ELR (cell line): ENCODE measurements around the gene PITPNM1.

Experiments used
- DNase-seq: peaks from one replicate; pipeline ENCODE4 v3.0.0-alpha.2; 2015; ENCODE audit warnings: low read depth

PITPNM1 gene

GRCh38 chr11:67466367-67466766, 38.8 kb downstream of the PITPNM1 start:
- DNase-seq, result no peak

DNA sequence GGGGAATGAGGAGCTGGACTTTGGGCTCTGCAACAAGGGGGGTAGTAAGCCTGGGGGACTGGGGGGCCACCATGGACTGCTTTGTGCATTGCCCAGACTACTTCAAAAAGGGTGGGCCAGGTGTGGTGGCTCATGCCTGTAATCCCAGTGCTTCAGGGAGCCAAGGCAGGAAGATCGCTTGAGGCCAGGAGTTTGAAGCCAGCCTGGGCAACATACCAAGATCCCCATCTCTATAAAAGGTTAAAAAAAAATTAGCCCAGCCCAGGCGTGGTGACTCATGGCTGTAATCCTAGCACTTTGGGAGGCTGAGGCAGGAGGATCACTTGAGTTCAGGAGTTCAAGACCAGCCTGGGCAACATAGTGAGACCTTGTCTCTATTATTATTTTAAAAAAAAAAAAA, 39.6 kb downstream of the PITPNM1 start:
- peak; percentile 27 for DNase-seq

DNA sequence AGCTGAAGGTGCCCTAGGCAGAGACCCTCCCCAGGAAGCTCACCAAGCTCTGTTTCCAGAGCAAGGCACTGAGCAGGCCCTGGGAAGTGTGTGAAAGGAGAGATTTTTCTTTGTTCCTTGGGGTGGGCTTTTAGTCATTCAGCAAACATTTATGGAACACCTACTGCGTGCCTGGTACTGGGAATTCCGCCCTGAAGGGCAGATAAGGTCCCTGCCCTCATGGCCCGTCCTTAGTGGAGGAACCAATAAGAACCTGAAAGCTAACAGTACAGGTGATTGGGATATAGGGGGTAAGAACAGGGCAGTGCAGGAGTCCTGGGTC, 40.0 kb downstream of the PITPNM1 start:
- DNase-seq, result no peak

GRCh38 chr11:67464411-67465188, 40.6 kb downstream of the PITPNM1 start:
- peak; percentile 73 for DNase-seq

DNA sequence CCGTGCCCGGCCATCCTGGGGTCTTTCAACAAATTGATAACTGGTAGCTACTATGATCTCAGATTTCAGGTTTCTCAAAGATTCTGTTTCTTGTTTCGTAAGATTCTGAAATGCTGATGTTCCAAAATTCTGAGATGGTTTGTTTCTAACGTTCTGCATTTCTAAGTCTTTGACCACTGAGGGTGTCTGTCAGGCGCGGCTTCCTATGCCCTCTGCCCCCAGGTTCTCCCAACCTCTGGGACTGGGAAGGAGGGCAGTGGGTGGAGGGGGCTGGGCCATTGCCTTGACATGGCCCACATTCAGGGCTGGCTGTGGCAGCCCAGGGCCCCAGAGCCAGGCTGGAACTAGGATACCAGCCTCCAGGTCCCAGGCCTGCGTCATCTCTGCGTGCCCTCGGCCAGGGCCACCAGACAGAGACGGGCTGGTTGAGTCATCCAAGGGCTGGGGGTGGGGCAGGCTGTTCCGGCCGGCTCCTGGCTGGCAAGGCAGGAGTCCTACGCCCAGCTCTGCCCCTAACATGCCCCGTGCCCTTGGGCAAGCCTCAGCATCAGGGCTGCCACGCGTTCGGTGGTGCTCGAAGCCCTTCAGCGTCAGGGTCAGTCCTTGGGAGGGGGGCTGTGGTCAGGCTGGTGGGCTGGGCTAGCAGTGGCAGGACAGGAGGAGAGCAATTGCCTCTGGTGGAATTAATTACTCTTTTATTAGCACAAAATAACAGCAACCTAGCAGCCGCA, 41.3 kb downstream of the PITPNM1 start:
- DNase-seq, result peak; percentile 26

- DNase-seq, result no peak
These were observed 42.0 kb downstream of the PITPNM1 start for GRCh38 chr11:67463186-67463585.

DNA sequence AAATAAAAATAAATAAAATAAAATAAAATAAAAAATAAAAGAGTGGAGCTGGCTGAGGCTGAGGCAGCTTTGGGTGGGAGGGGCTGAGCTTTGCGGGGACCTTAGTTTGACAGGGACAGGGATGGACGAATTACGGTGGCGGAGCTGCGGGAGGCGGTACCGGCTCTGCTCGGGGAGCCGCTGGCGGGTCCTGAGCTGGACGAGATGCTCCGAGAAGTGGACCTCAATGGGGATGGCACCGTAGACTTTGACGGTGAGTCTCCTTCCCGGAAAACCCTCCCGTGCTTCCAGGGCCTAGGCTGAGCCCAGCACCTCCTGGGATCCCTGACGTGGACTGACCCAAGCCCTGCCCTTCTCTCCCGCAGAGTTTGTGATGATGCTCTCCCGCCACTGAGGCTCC, 46.9 kb downstream of the PITPNM1 start:
- DNase-seq, result no peak

GRCh38 chr11:67457453-67457852, 47.7 kb downstream of the PITPNM1 start:
- DNase-seq, result no peak

DNA sequence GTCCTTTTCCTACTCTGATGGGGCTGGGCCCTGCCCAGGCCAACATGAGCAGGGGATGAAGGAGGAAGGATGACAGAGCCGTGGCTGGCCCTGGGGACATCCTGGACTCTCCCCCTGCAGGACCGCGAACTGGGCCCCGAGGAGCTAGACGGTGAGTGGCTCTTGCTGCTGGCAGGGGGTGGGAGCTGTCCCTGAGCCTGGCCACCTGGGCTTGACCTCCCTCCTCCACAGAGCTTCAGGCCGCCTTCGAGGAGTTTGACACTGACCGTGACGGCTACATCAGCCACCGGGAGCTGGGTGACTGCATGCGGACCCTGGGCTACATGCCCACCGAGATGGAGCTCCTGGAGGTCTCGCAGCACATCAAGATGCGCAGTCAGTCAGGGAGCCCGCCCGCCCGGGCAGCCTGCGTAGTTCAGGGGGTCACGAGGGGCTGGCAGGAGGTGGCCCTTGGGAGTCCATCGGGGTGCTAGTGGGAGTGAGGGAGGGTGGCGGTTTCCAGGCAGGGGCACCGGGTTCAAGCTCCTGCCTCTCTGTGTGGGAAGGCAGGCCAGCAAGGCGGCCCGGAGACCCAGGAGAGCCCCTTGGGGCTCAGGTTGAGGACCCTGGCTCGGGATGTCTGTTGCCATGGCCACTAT, 49.0 kb downstream of the PITPNM1 start:
- no peak for DNase-seq

DNA sequence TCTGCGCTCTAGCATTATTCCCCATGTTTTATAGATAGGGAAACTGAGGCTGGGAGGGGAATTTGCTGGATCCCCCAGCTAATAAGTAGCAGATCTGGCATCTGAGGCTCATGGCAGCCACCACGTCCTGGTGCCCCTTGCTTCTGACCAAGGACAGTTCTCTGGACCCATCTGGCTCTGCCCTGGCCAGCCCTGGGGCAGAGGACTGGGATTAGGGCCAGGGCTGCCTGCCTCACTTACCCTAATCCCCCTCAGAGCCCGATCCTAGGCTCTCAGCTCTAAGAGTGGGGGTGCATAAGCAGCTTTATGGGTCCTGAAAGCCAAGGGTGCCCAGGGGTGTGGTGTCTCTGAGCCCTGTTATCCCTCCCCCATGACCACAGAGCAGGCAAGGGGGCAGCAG, 50.1 kb downstream of the PITPNM1 start, which contains the start of gene CABP4:
CABP4 (plus strand) TSS at position 301 of the 400 bp plus-strand sequence; CDS start at position 371, 70 bp downstream.
- DNase-seq, result no peak

DNA sequence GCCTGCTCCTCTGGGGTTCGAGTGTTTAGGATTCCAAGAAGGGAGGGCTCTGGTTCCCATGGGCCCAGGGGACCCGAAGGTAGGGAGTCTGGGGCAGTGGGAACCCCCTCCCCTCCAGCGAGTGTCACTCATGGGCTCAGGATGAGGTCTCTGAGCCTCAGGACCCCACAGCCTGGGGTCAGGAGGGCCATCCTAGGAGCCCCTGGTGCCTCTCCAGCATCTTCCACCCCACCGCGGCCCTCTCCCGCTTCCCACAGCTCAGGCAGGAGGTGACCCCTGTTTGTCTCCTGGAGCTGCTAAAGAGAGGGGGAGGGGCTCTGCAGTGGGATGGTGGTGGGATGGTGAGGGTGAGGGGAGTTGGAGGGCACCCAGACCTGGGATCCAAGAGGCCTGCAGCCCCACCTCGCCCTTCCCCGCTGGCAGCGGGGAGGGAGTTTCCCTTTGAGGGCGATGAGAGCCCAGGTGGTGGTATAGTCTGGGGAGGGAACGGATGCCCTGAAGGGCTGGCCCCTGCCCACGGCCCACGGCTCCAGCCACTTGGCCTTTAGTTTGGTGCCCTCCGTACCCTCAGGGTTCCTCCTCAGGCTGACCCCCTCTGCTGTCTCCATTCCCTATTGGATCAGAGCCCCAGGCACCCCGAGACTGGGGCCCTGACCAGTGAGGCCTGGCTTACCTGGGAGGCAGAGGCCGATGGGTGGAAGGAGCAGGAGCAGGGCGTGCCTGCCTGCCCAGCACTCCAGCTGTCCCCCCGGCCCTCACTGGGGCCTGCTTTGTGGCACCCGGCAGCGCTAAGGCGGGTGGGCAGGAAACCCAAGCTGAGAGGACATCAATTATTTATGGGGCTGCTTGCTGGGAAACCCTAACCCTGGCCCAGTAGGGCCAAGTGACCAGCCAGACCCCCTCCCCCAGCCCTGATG, 51.1 kb downstream of the PITPNM1 start:
- no peak for DNase-seq

DNA sequence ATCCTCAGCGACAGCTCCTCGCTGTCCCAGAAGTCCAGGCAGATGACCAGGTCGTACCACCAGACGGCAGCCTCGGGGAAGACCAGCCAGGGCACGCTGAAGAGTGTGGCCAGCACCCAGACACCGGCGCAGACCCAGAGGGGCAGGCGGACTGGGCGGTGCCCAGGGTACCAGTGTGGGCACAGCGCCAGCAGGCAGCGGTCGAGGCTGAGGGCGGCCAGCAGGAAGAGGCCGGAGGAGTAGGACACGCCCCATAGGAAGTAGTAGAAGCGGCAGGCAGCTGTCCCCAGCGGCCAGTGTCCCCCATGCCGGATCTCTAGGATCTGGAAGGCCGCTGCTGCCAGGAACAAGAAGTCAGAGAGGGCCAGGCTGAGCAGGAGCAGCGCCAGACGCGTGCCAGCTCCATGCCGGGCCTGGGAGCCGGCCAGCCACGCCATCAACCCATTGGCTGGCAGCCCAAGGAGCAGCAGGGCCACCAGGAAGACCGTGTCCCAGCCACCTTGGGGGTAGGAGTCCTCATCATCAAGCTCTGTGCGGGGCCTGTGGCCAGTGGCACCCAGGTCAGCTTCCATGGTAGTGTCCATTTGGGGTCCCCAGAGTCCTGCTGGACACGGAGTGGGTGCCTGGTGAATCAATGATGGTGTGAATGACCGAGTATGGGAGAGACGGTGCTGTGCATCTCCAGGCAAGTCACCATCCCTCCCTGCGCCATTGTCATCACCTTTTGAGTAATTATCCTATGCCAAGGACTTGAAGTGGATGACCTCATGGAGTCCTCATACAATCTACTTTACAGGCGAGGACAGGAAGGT, 52.8 kb downstream of the PITPNM1 start, which contains the start of gene GPR152:
GPR152 (minus strand) TSS at position 589 of the 812 bp plus-strand sequence; CDS start at position 584, 5 bp downstream.
- no peak for DNase-seq

GRCh38 chr11:67451658-67451976, 53.5 kb downstream of the PITPNM1 start:
- DNase-seq, result no peak

DNA sequence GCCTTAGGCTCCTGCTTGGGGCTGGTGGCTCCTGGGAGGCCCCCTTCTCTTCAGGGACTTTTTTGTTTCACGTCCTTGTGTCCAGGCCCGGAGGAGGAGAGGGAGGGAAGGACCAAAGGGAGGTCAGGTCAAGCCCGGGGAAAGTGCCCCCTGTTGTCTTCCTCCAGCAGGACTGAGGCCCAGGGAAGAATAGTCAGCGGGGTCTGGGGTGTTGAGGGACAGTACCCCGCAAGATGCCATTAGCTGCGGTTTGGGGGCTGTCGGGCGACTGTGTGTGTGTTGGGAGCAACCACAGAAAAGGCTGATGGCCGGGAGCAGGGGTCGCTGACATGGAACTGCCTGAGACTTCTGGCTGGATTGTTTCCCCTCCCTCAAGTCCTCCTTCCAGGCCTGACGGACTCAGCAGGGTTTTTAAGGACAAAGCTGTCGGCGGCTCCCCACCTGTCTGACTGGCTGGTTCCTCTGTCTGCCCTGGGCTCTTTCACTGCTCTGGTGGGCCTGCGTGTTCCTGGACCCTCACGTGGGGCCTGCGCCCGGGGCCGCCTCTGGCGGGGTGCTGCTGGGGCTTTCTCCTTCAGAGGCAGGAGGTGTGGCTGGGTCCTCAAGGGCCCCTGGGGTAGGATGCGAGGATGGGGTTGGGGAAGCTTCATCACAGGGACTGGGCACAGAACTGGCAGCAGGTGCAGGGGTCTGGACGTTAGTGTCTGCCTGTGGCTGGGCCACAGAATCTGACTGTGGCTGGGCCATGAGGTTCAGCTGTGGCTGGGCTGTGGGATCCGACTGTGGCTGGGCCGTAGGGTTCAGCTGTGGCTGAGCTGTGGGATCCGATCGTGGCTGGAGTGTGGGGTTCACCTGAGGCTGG, 54.1 kb downstream of the PITPNM1 start:
- no peak for DNase-seq

- no peak for DNase-seq
These were observed 55.9 kb downstream of the PITPNM1 start for GRCh38 chr11:67449116-67449844.

DNA sequence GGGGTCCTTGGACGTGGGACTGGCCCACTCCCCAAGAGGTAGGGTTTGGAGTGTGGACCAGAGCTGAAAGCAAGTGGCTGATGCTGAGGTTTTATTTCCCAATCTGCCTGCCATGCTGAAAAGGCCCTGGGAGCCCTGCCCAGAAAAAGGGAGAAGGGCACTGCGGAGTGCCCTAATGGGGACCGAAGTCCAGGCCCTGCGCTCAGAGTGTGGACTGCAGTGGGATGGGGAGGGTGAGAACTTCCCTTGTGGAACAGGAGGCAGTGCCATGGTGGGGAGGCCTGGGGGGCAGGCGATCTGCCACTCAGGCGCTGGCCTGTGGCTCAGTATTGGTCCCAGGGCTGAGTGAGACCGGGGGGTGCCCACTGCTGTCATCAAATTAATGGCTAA, 56.9 kb downstream of the PITPNM1 start:
- DNase-seq, result no peak

DNA sequence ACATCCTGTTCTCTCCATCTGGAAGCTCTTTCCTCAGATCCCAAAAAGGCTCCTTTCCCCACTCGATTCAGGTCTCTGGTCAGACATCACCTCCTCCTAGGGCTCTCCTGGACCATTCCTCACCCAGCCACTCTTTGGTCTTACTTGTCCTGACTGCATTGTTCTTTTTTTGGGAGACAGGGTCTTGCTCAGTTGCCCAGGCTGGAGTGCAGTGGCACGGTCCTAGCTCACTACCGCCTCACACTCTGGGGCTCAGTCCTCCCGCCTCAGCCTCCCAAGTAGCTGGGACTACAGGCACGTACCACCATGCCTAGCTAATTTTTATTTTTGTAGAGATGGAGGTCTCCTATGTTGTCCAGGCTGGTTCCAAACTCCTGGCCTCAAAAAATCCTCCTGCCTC, 59.6 kb downstream of the PITPNM1 start:
- DNase-seq, result no peak

DNA sequence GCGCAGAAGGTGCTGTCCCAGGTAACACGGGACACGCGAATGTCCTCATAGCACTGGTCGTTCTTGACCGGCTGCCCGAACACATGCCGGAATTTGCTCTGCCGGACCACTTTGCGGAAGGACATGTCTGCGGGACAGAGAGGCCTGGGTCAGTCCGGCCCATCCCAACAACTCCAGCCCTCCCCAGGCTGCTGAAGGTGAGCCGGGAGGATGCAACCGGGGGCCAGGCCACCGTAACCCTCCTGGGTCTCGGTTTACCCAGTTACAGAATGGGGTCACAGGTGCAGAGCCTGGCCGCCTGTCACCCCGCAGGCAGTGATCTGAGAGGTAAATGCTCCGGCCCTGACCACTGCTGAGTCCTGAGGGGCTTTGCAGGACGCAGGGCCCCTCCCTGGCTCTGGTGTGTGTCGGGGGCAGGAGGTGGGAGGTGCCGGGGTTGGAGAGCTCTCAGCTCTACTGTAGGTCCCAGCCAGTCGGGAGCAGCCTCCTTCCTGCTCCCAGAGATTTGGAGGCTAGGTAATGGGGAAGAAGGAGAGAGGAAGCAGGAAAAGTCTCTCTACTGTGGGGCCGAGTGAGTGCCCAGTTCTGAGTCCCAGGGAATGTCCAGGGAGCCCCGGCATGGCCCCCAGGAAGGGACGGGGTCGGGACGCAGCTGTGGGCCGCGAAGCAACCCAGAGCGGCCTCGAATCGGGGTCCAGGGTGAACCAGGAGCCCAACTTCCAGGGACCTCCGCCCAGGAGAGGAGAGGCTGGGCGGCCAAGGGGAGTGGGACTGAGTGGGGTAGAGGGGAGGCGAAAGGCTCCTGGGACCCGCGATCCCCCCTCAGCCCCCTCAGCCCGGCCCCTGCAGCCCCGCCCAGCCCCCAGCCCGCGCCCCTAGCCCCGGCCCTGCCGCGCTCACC, 62.4 kb downstream of the PITPNM1 start:
- DNase-seq, result peak; percentile 31
